GM19455 (cell line): Measurements from ENCODE around the gene ADD3.
"Not testable (repeated sequence)": the region's sequence is repeated elsewhere in the genome, so short reads cannot be mapped to it uniquely, and the experiment has no call there.

Source experiments
- ATAC-seq: cut with Tn5 transposase; IDR thresholded peaks from one replicate; pipeline ENCODE4 v1.9.1; 2021; ENCODE audit not compliant: unreplicated experiment

The ADD3 gene

GRCh38 chr10:110032801-110033700 is 25.3 kb downstream of the ADD3 start:
- no peak for ATAC-seq

DNA sequence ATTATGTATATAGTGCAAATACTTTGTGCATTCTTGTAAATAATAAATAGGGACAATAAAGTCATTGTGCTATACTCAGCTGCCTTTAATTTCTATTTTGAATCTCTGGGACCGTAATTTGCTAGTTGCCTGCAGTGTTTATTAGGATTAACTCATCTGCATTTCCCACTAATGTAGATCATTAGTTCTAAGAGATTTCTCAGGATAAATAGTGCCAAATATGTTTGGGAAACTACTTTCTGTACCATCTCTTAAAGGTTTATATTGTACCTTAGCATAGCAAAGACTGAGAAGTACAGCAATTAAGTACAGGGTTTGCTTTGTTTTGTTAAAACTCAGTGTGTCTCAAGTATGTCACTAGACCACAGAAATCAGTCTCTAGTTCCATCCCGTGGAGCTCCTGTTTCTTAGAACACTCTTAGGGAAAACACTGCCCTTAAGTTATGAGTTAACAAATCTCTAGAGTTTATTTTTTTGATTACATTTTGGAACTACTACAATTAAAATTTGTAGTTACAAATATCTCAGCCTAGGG is 26.0 kb downstream of the ADD3 start:
- ATAC-seq: no peak

- ATAC-seq: no peak
Measured at GRCh38 chr10:110034596-110034995, 26.8 kb downstream of the ADD3 start.

- ATAC-seq: no peak
Measured at GRCh38 chr10:110035070-110035921, 27.5 kb downstream of the ADD3 start.

DNA sequence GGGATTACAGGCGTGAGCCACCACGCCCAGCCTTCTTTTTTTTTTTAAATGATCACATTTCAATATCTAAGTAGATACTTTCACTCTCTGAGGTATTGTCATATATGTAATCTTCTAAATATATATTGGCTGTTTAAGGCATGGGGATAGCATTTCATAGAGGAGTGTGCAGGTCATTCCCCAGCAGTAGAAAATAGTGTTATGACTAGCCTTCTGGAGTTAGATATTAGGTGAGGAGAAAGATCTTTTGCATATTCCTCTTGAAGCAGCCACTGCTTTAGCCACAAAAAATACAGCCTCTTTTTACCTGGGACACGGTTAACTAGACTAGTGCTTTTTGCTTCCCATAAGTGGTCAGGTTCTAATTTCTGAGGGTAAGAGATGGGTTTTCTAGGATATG is 28.9 kb downstream of the ADD3 start:
- peak; percentile 80 for ATAC-seq

DNA sequence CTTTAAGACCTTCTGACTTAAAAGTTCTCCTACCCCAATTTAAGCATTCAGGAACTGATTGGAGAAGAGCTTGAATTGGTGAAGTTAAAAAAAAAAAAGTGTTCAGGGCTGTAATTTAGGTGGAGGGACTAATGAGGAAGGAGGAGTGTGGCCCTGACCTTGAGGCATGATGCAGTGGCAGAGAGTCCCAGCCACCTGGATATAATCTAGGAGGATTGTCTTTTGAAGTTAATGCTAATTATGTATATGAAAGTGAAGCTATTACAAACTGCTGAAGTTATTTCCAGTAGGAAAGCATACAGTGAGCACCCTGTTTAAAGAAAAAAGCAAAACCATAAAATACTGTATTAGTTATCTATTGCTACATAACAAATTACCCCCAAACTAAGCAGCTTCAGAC is 31.5 kb downstream of the ADD3 start:
- ATAC-seq: no peak

- no peak for ATAC-seq
Measured at GRCh38 chr10:110040108-110040507, 32.3 kb downstream of the ADD3 start.

- ATAC-seq: no peak
Measured at GRCh38 chr10:110040767-110041478, 33.1 kb downstream of the ADD3 start.

- no peak for ATAC-seq
Measured at GRCh38 chr10:110041479-110041829, 33.7 kb downstream of the ADD3 start.

DNA sequence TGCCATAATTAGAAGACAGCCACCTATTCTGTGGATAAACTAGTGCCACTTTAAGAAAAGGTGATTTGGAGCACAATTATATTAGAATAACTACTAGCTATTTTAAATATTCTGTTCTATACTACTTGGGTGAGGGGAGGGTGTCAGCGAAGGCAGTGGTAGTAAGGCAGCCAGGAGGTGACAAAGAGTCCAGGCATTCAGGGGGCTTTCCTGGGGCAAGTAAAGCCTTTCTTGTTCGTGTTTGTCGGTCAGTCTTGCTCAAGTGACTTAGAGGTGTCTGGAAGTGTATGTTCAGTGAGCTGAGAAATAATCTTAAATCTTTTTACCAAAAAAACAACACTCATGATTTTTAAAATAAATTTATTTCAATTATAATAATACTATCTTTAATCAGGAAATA is 34.4 kb downstream of the ADD3 start:
- ATAC-seq: no peak

GRCh38 chr10:110042891-110043290 is 35.1 kb downstream of the ADD3 start:
- ATAC-seq: no peak

DNA sequence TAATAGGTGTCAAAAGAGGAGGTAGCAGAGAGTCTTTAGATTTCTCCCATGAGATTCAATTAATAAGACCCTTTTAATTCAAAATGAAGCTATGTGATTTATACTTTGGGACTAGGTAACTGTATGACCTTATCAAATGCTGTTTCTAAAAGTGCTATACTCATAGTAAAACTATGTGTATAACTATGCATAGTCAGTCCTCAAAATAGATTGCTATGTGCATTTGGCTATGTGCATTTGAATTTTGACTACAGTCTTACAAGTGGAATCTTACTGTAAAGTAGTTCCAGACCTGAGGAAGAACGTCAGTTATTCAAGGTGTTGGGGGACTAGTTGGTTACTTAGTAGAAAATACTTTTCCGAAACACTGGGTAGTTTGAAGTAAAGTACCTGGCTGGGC is 36.9 kb downstream of the ADD3 start:
- ATAC-seq: no peak

GRCh38 chr10:110045772-110046171 is 38.0 kb downstream of the ADD3 start:
- no peak for ATAC-seq

GRCh38 chr10:110048145-110048544 is 40.4 kb downstream of the ADD3 start:
- not testable (repeated sequence) for ATAC-seq

DNA sequence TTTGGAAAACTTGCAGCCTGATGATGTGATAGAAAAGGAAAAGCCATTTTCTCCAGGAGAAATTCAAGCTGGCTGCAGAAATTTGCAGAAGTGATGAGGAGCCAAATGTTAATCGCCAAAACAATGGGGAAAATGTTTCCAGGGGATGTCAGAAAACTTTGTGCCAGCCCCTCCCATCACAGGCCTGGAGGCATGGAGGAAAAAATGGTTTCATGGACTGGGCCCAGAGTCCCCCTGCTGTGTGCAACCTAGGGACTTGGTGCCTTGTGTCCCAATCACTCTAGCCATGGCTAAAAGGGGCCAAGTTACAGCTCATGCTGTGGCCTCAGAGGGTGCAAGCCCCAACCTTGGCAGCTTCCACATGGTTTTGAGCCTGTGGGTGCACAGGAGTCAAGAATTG is 41.0 kb downstream of the ADD3 start:
- no peak for ATAC-seq

DNA sequence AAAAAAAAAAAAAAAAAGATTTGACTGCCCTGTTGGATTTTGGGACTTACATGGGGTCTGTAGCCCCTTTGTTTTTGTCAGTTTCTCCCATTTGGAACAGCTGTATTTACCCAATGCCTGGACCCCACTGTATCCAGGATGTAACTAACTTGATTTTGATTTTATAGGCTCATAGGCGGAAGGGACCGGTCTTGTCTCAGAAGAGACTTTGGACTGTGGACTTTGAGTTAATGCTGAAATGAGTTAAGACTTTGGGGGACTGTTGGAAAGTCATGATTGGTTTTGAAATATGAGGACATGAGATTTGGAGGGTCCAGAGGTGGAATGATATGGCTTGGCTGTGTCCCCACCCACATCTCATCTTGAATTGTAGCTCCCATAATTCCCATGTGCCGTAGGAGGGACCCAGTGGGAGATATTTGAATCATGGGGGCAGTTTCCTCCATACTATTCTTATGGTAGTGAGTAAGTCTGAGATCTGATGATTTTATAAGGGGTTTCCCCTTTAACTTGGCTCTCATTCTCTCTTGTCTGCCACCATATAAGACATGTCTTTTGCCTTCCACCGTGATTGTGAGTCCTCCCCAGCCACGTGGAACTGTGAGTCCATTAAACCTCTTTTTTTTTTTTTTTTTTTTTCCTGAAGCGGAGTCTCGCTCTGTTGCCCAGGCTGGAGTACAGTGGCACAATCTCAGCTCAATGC is 42.3 kb downstream of the ADD3 start:
- not testable (repeated sequence) for ATAC-seq

DNA sequence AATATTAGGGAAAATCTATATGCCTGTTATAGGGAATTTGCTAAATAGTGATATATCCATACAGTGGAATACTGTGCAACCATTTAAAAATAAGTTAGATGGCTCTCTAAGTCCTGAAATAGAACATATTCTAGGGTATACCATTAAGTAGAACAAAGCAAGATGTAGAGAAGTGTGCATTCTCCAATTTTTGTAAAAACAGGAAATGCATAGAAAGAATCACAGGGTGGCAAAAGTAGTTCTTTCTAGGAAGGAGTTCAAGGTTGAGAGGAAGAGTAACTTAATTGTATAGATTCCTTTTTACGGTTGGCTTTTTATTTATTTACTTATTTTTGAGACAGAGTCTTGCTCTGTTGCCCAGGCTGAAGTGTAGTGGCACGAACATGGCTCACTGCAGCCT is 43.7 kb downstream of the ADD3 start:
- no peak for ATAC-seq

DNA sequence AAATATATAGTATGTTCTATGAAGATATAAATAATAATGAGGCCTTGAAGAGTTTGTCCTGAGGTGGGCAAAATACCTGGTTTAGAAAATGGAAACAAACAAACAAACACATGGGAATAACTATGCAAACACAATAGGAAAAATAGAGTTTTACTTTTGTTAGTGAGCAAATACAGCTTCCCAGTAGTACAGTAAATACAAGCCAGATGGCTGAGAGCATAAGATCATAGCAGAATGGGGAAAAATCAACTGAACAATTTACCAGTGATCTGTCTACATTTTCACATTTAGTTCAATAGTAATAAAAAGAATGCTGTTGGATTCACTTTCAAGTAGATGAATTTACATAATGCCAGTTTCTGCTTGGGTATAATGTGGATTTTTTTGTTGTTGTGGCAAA is 45.1 kb downstream of the ADD3 start:
- no peak for ATAC-seq

GRCh38 chr10:110056822-110057221 is 49.0 kb downstream of the ADD3 start:
- ATAC-seq: no peak

GRCh38 chr10:110057456-110057855 is 49.7 kb downstream of the ADD3 start:
- no peak for ATAC-seq

DNA sequence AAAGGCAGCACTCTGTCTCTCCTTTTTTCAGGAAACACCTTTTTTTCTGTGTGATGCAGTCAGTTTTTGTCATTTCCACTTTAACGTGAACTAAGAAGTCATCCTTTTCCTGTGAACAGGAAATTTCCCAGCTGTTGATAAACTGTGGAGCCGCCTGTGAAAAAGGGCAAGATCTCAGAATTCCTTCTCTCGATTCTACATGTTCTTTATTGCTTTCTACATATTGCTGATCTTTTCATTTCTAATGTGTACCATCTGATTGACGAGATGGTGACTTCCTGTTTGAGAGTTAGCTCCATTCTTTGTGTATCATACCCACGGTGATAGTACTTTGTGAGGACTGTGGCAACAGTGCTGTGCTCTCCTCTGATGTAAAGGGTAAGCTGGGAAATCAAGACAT is 50.4 kb downstream of the ADD3 start:
- ATAC-seq: no peak
